Smooth muscle cell (in vitro differentiated cells): ENCODE measurements around the gene IL10RB. TPM values are rescaled to one million over a fixed set of nuclear protein-coding genes. Genes with fewer than 3 reads are reported as not detected.

Source experiments
- DNase-seq: peaks from one replicate; lab custom pipeline; 2025; ENCODE audit not compliant: unreplicated experiment; lab: John Stamatoyannopoulos, UW
- H2AFZ ChIP-seq: fragments of 200-600 bp; sonication (generic); 2 replicates; pipeline ENCODE4 v1.6.0; 2016; ENCODE audit warnings: antibody characterized with exemption, low read depth, mild to moderate bottlenecking
- H3F3A ChIP-seq: fragments of 200-600 bp; sonication (generic); 2 replicates; pipeline ENCODE4 v1.6.0; 2017; ENCODE audit warnings: antibody characterized with exemption, low read depth
- H3K27ac ChIP-seq: fragments of 200-600 bp; sonication (generic); 2 replicates; pipeline ENCODE4 v1.5.1; 2016; ENCODE audit warnings: low read depth, mild to moderate bottlenecking
- H3K27me3 ChIP-seq: fragments of 200-600 bp; sonication (generic); 2 replicates; pipeline ENCODE4 v1.6.1; 2016; ENCODE audit warnings: low read depth, mild to moderate bottlenecking
- H3K36me3 ChIP-seq: fragments of 200-600 bp; sonication (generic); 2 replicates; pipeline ENCODE4 v1.5.1; 2016; ENCODE audit warnings: low read depth
- H3K4me1 ChIP-seq: fragments of 200-600 bp; sonication (generic); 2 replicates; pipeline ENCODE4 v1.5.1; 2016; ENCODE audit warnings: low read depth
- H3K4me2 ChIP-seq: fragments of 200-600 bp; sonication (generic); 2 replicates; pipeline ENCODE4 v1.6.0; 2016; ENCODE audit warnings: mild to moderate bottlenecking
- H3K4me3 ChIP-seq: fragments of 200-600 bp; sonication (generic); 2 replicates; pipeline ENCODE4 v1.5.1; 2016; ENCODE audit warnings: mild to moderate bottlenecking
- H3K79me2 ChIP-seq: fragments of 200-600 bp; sonication (generic); 2 replicates; pipeline ENCODE4 v1.6.0; 2016; ENCODE audit warnings: low read depth, mild to moderate bottlenecking
- H3K9ac ChIP-seq: fragments of 200-600 bp; sonication (generic); 2 replicates; pipeline ENCODE4 v1.6.0; 2016; ENCODE audit warnings: low read depth
- H3K9me3 ChIP-seq: fragments of 200-600 bp; sonication (generic); replicated peaks from 2 replicates; pipeline ENCODE4 v1.5.1; 2016; ENCODE audit warnings: low read depth
- H4K20me1 ChIP-seq: fragments of 200-600 bp; sonication (generic); 2 replicates; pipeline ENCODE4 v1.6.0; 2016; ENCODE audit warnings: low read depth
- CTCF ChIP-seq: fragments of 200-600 bp; sonication (generic); IDR thresholded peaks from 2 replicates; pipeline ENCODE4 v1.5.1; 2017; ENCODE audit warnings: borderline replicate concordance, mild to moderate bottlenecking, antibody characterized with exemption; ENCODE audit not compliant: insufficient read depth, poor library complexity, severe bottlenecking
- WGBS: methylation state at CpG from one replicate; pipeline ENCODE4 v1.1.7; 2016; ENCODE audit warnings: low lambda C conversion rate; 5-methylcytosine and 5-hydroxymethylcytosine counted together
- polyA plus RNA-seq: library from polyadenylated mRNA; unstranded; fragments of >200 nt; fragmentation: Nextera tagmentation; extraction: Ambion mirVana; gene quantifications from 2 replicates; pipeline ENCODE4 v1.2.1, GENCODE V29; 2016
- total RNA-seq: library from RNA; depleted of rRNA; stranded (reverse); fragments of >200 nt; gene quantifications from 2 replicates; pipeline ENCODE4 v1.2.3, GENCODE V29; 2014

The IL10RB gene
- total and polyA plus RNA-seq, 2 experiments from 2014 or later = 34.4 to 40.2 TPM

DNA sequence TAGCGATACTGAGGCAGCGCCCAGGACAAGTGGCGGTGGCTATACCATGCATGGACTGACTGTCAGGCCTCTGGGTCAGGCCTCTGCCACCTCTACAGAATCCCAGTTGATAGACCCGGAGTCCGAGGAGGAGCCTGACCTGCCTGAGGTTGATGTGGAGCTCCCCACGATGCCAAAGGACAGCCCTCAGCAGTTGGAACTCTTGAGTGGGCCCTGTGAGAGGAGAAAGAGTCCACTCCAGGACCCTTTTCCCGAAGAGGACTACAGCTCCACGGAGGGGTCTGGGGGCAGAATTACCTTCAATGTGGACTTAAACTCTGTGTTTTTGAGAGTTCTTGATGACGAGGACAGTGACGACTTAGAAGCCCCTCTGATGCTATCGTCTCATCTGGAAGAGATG, 3.2 kb upstream of the IL10RB start:
- Histone ChIP-seq H3K4me3 (no peak overlapping the region), H3K9ac (no peak overlapping the region), H4K20me1 (peaks cover 14% of the 10 kb centered on the region), H3K4me1 (peaks cover 7% of the 10 kb centered on the region), H3K79me2 (peaks cover 12% of the 10 kb centered on the region), H2AFZ (no peak overlapping the region), H3K36me3 (peaks cover 3% of the 10 kb centered on the region), H3F3A (no peaks in the 10 kb centered on the region), H3K27me3 (no peaks in the 10 kb centered on the region), H3K4me2 (no peak overlapping the region), H3K9me3 (no peaks in the 10 kb centered on the region), H3K27ac (no peak overlapping the region)
- 99% methylated on average over 11 of the region's 11 CpGs for WGBS
- TF ChIP-seq CTCF = no peak
- DNase-seq = no peak

DNA sequence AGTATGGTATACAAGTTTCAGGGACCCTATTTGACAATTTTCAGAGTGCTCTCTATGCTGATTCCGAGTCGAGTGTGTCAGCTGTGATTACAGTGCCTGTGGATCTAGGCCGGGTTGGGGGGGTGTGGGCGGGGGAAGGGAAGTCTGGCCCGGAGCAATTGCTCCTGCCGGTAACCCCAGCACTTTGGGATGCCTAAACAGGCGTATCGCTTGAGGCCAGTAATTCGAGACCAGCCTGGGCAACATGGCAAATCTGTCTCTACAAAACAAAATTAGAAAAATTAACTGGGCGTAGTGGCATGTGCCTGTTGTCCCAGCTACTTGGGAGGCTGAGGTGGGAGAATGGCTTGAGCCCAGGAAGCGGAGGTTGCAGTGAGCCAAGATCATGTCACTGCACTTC, 1.6 kb upstream of the IL10RB start:
- H3K27ac ChIP-seq = no peak overlapping the region
- 67% methylated on average over 11 of the region's 11 CpGs for WGBS
- H3K79me2 ChIP-seq = peaks cover 12% of the 10 kb centered on the region
- no peak for DNase-seq
- no peaks in the 10 kb centered on the region for H3K36me3 ChIP-seq
- H3K4me2 ChIP-seq = no peak overlapping the region
- no peak overlapping the region for H3K4me3 ChIP-seq
- H4K20me1 ChIP-seq = peaks cover 14% of the 10 kb centered on the region
- TF ChIP-seq CTCF = no peak
- H3F3A ChIP-seq = no peaks in the 10 kb centered on the region
- H3K27me3 ChIP-seq = no peaks in the 10 kb centered on the region
- peaks cover 7% of the 10 kb centered on the region for H3K4me1 ChIP-seq
- no peak overlapping the region for H3K9ac ChIP-seq
- no peak overlapping the region for H2AFZ ChIP-seq
- H3K9me3 ChIP-seq = no peaks in the 10 kb centered on the region

GRCh38 chr21:33265664-33266049, 510 bp upstream of the IL10RB start:
- WGBS = 38% methylated on average over 12 of the region's 12 CpGs
- Histone ChIP-seq H3F3A (no peaks in the 10 kb centered on the region), H4K20me1 (peaks cover 14% of the 10 kb centered on the region), H3K4me2 (peak overlapping the region; percentile 94), H3K79me2 (peaks cover 12% of the 10 kb centered on the region), H3K9ac (no peak overlapping the region), H3K27ac (no peak overlapping the region), H3K36me3 (no peaks in the 10 kb centered on the region), H3K4me3 (peak overlapping the region; percentile 82), H2AFZ (no peak overlapping the region), H3K9me3 (no peaks in the 10 kb centered on the region), H3K4me1 (peaks cover 7% of the 10 kb centered on the region), H3K27me3 (no peaks in the 10 kb centered on the region)
- DNase-seq = no peak
- TF ChIP-seq CTCF = no peak

DNA sequence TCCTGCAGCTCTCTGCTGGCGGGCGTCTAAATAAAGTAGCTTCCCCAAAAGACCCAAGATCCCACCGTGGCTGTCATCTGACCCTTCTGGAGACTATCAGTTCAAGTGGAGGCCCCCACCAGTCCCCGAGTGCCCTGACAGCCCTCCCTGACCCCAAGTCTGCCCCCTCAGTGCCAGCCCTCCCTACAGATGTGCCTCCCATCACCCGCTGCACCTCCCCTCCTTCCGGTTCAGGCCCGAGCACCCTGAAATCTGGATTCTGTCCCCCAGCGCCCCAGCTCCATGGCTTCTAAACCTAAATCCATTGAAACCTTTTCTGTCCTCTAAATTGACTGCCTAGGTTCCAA, 595 bp downstream of the IL10RB start:
- Histone ChIP-seq H3K79me2 (peaks cover 12% of the 10 kb centered on the region), H3K27me3 (no peaks in the 10 kb centered on the region), H3K36me3 (no peaks in the 10 kb centered on the region), H3K27ac (no peak overlapping the region), H3K9ac (peak overlapping the region; percentile 58), H2AFZ (peak overlapping the region; percentile 67), H3F3A (no peaks in the 10 kb centered on the region), H3K4me3 (peak overlapping the region; percentile 82), H3K4me2 (peak overlapping the region; percentile 94), H3K4me1 (peaks cover 7% of the 10 kb centered on the region), H4K20me1 (peaks cover 14% of the 10 kb centered on the region), H3K9me3 (no peaks in the 10 kb centered on the region)
- no peak for DNase-seq
- TF ChIP-seq CTCF = no peak
- WGBS = 36% methylated on average over 4 of the region's 8 CpGs
